GM12878 (cell line): Measurements from ENCODE around the gene CBFA2T3.

Experiments used
- ASH2L ChIP-seq: fragments of 300-600, 200-600 bp; sonication (generic); IDR thresholded peaks from 2 replicates; pipeline ENCODE4 v1.6.1; 2017; ENCODE audit warnings: low read depth, mild to moderate bottlenecking, borderline replicate concordance
- BHLHE40 ChIP-seq, 2 experiments: fragments of 450-650 bp in 1 of 2; IDR thresholded peaks; 2 replicates each; pipeline ENCODE4 v1.6.1; 2011 to 2017; ENCODE audit warnings: low read depth in 2 of 2, borderline replicate concordance in 1 of 2, improper control_type of control experiment in 1 of 2, low read length in 1 of 2, mild to moderate bottlenecking in 1 of 2
- HDAC6 ChIP-seq: fragments of 200-600 bp; sonication (generic); IDR thresholded peaks from one replicate; pipeline ENCODE4 v1.8.0; 2017; ENCODE audit warnings: antibody characterized with exemption; ENCODE audit not compliant: unreplicated experiment
- STAT1 ChIP-seq: fragments of 450-650 bp; conservative IDR thresholded peaks from 2 replicates; pipeline ENCODE4 v1.6.1; 2014; ENCODE audit warnings: antibody characterized with exemption, mild to moderate bottlenecking
- TCF12 ChIP-seq: IDR thresholded peaks from 2 replicates; pipeline ENCODE4 v1.6.1; 2011; ENCODE audit warnings: low read depth, mild to moderate bottlenecking, low read length
- ZNF274 ChIP-seq: IDR thresholded peaks from one replicate; pipeline ENCODE4 v1.8.0; 2011; ENCODE audit not compliant: insufficient read length, insufficient read depth

- TF ChIP-seq STAT1 (no peak), HDAC6 (no peak), BHLHE40 (IDR thresholded peaks at IDR 0.05; ENCODE audit: borderline replicate concordance in 1 of 2, low read depth in 2 of 2, low read length in 1 of 2) (no peak), ASH2L (no peak), ZNF274 (no peak), TCF12 (no peak)
These were observed 79.1 kb downstream of the CBFA2T3 start for GRCh38 chr16:88897696-88898425.
